OCI-LY3 (cell line): ENCODE data around the gene CTPS2.

Experiments
- H2AFZ ChIP-seq: fragments of 200-600, 300-600 bp; shearing (Covaris generic); 2 replicates; pipeline ENCODE4 v1.6.0; 2014; ENCODE audit warnings: antibody characterized with exemption, low read depth, low read length
- H3K27ac ChIP-seq: fragments of 200-600, 300-600 bp; sonication (generic); 2 replicates; pipeline ENCODE4 v1.5.1; 2014; ENCODE audit warnings: mild to moderate bottlenecking, low read length, moderate library complexity, mixed read lengths
- H3K27me3 ChIP-seq: fragments of 200-600, 300-600 bp; sonication (generic); 2 replicates; pipeline ENCODE4 v1.6.1; 2014; ENCODE audit warnings: low read depth, low read length, mixed read lengths
- H3K36me3 ChIP-seq: fragments of 200-600, 300-600 bp; sonication (generic); replicated peaks from 2 replicates; pipeline ENCODE3; 2014; ENCODE audit warnings: low read depth, low read length, mixed read lengths
- H3K4me1 ChIP-seq: fragments of 300-600, 200-600 bp; sonication (generic); 2 replicates; pipeline ENCODE4 v1.6.1; 2014; ENCODE audit warnings: low read length, mixed read lengths
- H3K4me2 ChIP-seq: fragments of 200-600, 300-600 bp; sonication (generic); 2 replicates; pipeline ENCODE4 v1.6.1; 2014; ENCODE audit warnings: low read length, mixed read lengths
- H3K4me3 ChIP-seq: fragments of 300-600, 200-600 bp; sonication (generic); 2 replicates; pipeline ENCODE4 v1.5.1; 2014; ENCODE audit warnings: antibody characterized with exemption, mild to moderate bottlenecking, low read length, moderate library complexity
- H3K79me2 ChIP-seq: fragments of 300-600, 200-600 bp; shearing (Covaris generic); 2 replicates; pipeline ENCODE4 v1.6.1; 2014; ENCODE audit warnings: mild to moderate bottlenecking, low read length, mixed read lengths
- H3K9ac ChIP-seq: fragments of 300-600, 200-600 bp; shearing (Covaris generic); 2 replicates; pipeline ENCODE4 v1.6.0; 2014; ENCODE audit warnings: mild to moderate bottlenecking, low read length, moderate library complexity
- H3K9me3 ChIP-seq: fragments of 200-600, 300-600 bp; shearing (Covaris generic); 2 replicates; pipeline ENCODE4 v1.6.1; 2014; ENCODE audit warnings: low read length, mixed read lengths; ENCODE audit not compliant: insufficient read depth
- H4K20me1 ChIP-seq: fragments of 200-600, 300-600 bp; sonication (generic); 2 replicates; pipeline ENCODE4 v1.6.1; 2016; ENCODE audit warnings: low read length, mixed read lengths; ENCODE audit not compliant: insufficient read depth
- CTCF ChIP-seq: fragments of 200-600, 300-600 bp; sonication (generic); IDR thresholded peaks from 2 replicates; pipeline ENCODE4 v1.5.1; 2014; ENCODE audit warnings: antibody characterized with exemption, low read length, low read depth
- EZH2phosphoT487 ChIP-seq: fragments of 200-600 bp; shearing (Covaris generic); IDR thresholded peaks from 2 replicates; pipeline ENCODE4 v1.6.1; 2018; ENCODE audit warnings: antibody characterized with exemption, mixed run types, low read depth

Gene CTPS2

GRCh38 chrX:16696956-16697355 is 15.5 kb downstream of the CTPS2 start:
- H3K9ac ChIP-seq, result no peak overlapping the region
- no peaks in the 10 kb centered on the region for H3K79me2 ChIP-seq
- H3K27ac ChIP-seq, result no peak overlapping the region
- no peak overlapping the region for H3K4me2 ChIP-seq
- H4K20me1 ChIP-seq, result no peaks in the 10 kb centered on the region
- H3K4me1 ChIP-seq, result no peaks in the 10 kb centered on the region
- no peaks in the 10 kb centered on the region for H3K27me3 ChIP-seq
- TF ChIP-seq CTCF (no peak), EZH2phosphoT487 (no peak)
- no peak overlapping the region for H3K4me3 ChIP-seq
- no peaks in the 10 kb centered on the region for H3K9me3 ChIP-seq
- no peak overlapping the region for H2AFZ ChIP-seq
- H3K36me3 ChIP-seq, result peaks cover 8% of the 10 kb centered on the region

DNA sequence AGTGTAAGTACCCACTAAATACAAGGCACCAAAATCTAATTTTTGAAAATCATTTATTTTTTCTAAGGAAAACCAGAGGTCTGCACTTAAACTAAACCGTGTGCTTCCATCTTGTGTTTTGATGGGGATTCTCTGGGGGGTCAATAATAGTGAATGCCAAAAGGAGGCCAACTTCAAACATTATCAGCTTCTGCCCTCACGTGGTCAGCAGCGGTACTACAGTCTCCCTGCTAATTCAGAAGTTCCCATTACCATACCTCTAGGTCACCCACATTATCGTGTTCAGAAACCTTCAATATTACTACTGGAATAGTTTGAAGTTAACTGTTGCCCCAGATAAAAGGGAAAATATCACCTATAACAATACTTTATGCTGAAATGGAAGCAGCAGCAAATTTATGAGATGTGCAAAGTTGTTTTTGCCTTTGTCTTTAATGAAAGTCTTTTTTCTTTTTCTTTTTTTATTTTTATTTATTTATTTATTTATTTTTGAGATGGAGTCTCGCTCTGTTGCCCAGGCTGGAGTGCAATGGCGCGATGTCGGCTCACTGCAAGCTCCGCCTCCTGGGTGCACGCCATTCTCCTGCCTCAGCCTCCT is 17.3 kb downstream of the CTPS2 start:
- H3K36me3 ChIP-seq, result peaks cover 8% of the 10 kb centered on the region
- H3K79me2 ChIP-seq, result no peaks in the 10 kb centered on the region
- H3K27me3 ChIP-seq, result no peaks in the 10 kb centered on the region
- H3K4me2 ChIP-seq, result no peak overlapping the region
- H2AFZ ChIP-seq, result no peak overlapping the region
- H4K20me1 ChIP-seq, result no peaks in the 10 kb centered on the region
- H3K4me1 ChIP-seq, result no peaks in the 10 kb centered on the region
- no peak overlapping the region for H3K4me3 ChIP-seq
- H3K27ac ChIP-seq, result no peak overlapping the region
- TF ChIP-seq EZH2phosphoT487 (no peak), CTCF (peak; percentile 71)
- H3K9ac ChIP-seq, result no peak overlapping the region
- no peaks in the 10 kb centered on the region for H3K9me3 ChIP-seq

DNA sequence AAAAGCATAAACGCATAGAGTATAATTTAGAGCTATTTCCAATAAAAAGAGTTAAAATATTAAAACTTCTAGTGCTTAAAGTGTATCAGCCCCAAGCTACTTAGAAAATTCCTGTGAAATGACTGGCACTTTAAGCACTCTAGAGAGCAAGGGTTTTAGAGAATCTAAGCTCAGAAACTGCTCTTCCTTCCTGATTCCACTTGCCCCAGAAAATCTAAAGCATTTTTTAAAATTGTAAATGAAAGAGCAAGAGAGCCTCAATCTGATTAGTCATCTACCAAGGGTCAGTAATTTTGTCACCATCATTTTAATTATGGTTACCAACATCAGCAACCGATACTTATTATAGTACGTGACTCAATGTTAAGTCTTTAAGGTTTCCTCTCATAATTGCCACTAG is 25.0 kb downstream of the CTPS2 start:
- Histone ChIP-seq H2AFZ (no peak overlapping the region), H3K27me3 (no peaks in the 10 kb centered on the region), H3K36me3 (no peaks in the 10 kb centered on the region), H3K4me3 (no peak overlapping the region), H4K20me1 (no peaks in the 10 kb centered on the region), H3K27ac (no peak overlapping the region), H3K9ac (no peak overlapping the region), H3K9me3 (no peaks in the 10 kb centered on the region), H3K4me1 (no peaks in the 10 kb centered on the region), H3K79me2 (no peaks in the 10 kb centered on the region), H3K4me2 (no peak overlapping the region)
- TF ChIP-seq EZH2phosphoT487 (no peak), CTCF (no peak)

DNA sequence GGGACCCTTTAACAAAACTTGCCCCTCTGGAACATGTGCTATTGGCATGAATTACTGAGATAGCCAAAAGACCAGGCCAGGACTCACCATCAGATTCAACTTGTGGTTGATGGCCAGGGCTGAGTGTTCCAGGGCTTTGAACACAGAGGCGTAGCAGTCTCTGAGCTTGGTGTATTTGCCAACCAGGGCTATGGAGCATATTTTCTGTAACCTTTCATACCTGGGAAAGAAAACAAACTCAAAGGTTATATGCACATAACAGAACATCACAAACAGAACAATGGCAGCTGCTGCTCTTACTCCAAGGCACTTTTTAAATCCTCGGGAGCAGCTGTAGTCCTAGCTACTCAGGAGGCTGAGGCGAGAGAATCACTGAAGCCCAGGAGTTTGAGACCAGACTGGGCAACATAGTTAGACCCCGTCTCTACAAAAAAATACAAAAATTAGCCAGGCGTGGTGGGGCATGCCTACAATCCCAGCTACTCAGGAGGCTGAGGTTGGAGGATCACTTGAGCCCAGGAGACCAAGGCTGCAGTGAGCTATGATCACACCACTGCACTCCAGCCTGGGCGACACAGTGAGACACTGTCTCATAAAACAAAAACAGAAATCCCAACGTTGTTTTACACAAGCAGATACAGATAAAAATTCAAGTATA is 29.3 kb downstream of the CTPS2 start:
- no peak for TF ChIP-seq CTCF
- no peak for TF ChIP-seq EZH2phosphoT487
- H3K36me3 ChIP-seq, result no peaks in the 10 kb centered on the region

More for the DNA sequence above, 29.3 kb downstream of the CTPS2 start:
- H3K4me1 ChIP-seq, result no peaks in the 10 kb centered on the region
- H3K4me2 ChIP-seq, result no peak overlapping the region
- no peak overlapping the region for H3K27ac ChIP-seq
- H3K9me3 ChIP-seq, result no peaks in the 10 kb centered on the region
- H2AFZ ChIP-seq, result no peak overlapping the region
- H3K9ac ChIP-seq, result no peak overlapping the region
- H3K27me3 ChIP-seq, result no peaks in the 10 kb centered on the region
- H3K4me3 ChIP-seq, result no peak overlapping the region
- H3K79me2 ChIP-seq, result no peaks in the 10 kb centered on the region
- H4K20me1 ChIP-seq, result no peaks in the 10 kb centered on the region
